ENCODE results near the gene SEMA4C.

DNA sequence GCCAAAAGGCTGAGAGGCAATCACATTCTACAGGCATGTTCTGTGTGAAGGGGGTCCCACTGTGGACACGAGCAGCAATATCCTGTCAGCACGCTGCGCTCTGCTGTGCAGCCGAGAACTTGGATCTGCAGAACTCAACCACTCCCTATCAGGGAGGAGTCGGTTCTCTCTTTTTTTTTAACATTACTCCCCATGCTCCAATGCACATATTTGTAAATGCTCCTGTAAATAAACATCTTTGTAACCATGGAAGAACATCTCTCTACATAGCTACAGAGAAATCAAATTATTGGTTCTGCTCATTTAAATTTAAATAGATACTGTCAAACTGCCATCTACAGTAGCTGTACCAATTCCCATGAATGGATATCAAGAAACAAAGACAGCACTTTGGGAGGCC, 23.1 kb downstream of the SEMA4C start:
- TF ChIP-seq, protein P1, sequence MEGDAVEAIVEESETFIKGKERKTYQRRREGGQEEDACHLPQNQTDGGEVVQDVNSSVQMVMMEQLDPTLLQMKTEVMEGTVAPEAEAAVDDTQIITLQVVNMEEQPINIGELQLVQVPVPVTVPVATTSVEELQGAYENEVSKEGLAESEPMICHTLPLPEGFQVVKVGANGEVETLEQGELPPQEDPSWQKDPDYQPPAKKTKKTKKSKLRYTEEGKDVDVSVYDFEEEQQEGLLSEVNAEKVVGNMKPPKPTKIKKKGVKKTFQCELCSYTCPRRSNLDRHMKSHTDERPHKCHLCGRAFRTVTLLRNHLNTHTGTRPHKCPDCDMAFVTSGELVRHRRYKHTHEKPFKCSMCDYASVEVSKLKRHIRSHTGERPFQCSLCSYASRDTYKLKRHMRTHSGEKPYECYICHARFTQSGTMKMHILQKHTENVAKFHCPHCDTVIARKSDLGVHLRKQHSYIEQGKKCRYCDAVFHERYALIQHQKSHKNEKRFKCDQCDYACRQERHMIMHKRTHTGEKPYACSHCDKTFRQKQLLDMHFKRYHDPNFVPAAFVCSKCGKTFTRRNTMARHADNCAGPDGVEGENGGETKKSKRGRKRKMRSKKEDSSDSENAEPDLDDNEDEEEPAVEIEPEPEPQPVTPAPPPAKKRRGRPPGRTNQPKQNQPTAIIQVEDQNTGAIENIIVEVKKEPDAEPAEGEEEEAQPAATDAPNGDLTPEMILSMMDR (IDR thresholded peaks at IDR 0.05; ENCODE audit: poor library complexity, severe bottlenecking): no peak
- TF ChIP-seq POLR2AphosphoS5 (IDR thresholded peaks at IDR 0.05) (no peak), EZH2 (IDR thresholded peaks at IDR 0.05; ENCODE audit: borderline replicate concordance, insufficient read depth, low read length, poor library complexity, severe bottlenecking) (no peak), RAD21 (conservative IDR thresholded peaks at IDR 0.05) (no peak), EP300 (conservative IDR thresholded peaks at IDR 0.05; ENCODE audit: poor library complexity, severe bottlenecking) (no peak), SMC3 (conservative IDR thresholded peaks at IDR 0.05; ENCODE audit: poor library complexity) (no peak), TAF1 (IDR thresholded peaks at IDR 0.05; ENCODE audit: low read depth) (no peak)
- TF ChIP-seq, protein P2, sequence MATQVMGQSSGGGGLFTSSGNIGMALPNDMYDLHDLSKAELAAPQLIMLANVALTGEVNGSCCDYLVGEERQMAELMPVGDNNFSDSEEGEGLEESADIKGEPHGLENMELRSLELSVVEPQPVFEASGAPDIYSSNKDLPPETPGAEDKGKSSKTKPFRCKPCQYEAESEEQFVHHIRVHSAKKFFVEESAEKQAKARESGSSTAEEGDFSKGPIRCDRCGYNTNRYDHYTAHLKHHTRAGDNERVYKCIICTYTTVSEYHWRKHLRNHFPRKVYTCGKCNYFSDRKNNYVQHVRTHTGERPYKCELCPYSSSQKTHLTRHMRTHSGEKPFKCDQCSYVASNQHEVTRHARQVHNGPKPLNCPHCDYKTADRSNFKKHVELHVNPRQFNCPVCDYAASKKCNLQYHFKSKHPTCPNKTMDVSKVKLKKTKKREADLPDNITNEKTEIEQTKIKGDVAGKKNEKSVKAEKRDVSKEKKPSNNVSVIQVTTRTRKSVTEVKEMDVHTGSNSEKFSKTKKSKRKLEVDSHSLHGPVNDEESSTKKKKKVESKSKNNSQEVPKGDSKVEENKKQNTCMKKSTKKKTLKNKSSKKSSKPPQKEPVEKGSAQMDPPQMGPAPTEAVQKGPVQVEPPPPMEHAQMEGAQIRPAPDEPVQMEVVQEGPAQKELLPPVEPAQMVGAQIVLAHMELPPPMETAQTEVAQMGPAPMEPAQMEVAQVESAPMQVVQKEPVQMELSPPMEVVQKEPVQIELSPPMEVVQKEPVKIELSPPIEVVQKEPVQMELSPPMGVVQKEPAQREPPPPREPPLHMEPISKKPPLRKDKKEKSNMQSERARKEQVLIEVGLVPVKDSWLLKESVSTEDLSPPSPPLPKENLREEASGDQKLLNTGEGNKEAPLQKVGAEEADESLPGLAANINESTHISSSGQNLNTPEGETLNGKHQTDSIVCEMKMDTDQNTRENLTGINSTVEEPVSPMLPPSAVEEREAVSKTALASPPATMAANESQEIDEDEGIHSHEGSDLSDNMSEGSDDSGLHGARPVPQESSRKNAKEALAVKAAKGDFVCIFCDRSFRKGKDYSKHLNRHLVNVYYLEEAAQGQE (IDR thresholded peaks at IDR 0.05; ENCODE audit: borderline replicate concordance): no peak

Measured in neural cell (in vitro differentiated cells).